ENCODE data around the gene TSPYL1.

GRCh38 chr6:116238083-116238482 lies 41.6 kb downstream of the TSPYL1 start:
- TF ChIP-seq CBX3 (IDR thresholded peaks at IDR 0.05; ENCODE audit: borderline replicate concordance, low read depth): no peak
- no peak for TF ChIP-seq CTCF (IDR thresholded peaks at IDR 0.05 in 2 of 3, conservative IDR thresholded peaks at IDR 0.05 in 1 of 3; ENCODE audit: control insufficient read depth in 2 of 3, extremely low read depth in 1 of 3, insufficient read depth in 1 of 3, low read depth in 3 of 3, low read length in 3 of 3)
- TF ChIP-seq, protein P1, sequence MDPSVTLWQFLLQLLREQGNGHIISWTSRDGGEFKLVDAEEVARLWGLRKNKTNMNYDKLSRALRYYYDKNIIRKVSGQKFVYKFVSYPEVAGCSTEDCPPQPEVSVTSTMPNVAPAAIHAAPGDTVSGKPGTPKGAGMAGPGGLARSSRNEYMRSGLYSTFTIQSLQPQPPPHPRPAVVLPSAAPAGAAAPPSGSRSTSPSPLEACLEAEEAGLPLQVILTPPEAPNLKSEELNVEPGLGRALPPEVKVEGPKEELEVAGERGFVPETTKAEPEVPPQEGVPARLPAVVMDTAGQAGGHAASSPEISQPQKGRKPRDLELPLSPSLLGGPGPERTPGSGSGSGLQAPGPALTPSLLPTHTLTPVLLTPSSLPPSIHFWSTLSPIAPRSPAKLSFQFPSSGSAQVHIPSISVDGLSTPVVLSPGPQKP (IDR thresholded peaks at IDR 0.05; ENCODE audit: low read depth, low read length): no peak
- no peak for TF ChIP-seq POLR2AphosphoS5 (IDR thresholded peaks at IDR 0.05; ENCODE audit: low read length)
- TF ChIP-seq POLR2A (IDR thresholded peaks at IDR 0.05; ENCODE audit: low read depth, low read length): no peak
- TF ChIP-seq MXI1 (IDR thresholded peaks at IDR 0.05; ENCODE audit: low read depth, low read length): no peak
- no peak for TF ChIP-seq SREBF2 (IDR thresholded peaks at IDR 0.05; ENCODE audit: low read length)
- TF ChIP-seq RBBP5 (conservative IDR thresholded peaks at IDR 0.05): no peak
- TF ChIP-seq ESRRA (IDR thresholded peaks at IDR 0.05; ENCODE audit: low read length): no peak
- no peak for TF ChIP-seq TAF1 (IDR thresholded peaks at IDR 0.05; ENCODE audit: borderline replicate concordance, low read depth, low read length)
- TF ChIP-seq SMC3 (IDR thresholded peaks at IDR 0.05; ENCODE audit: borderline replicate concordance, low read length): no peak
- no peak for TF ChIP-seq SP1 (IDR thresholded peaks at IDR 0.05; ENCODE audit: low read depth, low read length)
- TF ChIP-seq NFIC (IDR thresholded peaks at IDR 0.05; ENCODE audit: low read depth, low read length): no peak
- no peak for TF ChIP-seq MYC (IDR thresholded peaks at IDR 0.05; ENCODE audit: insufficient read depth, insufficient read length, insufficient replicate concordance, low read length, severe bottlenecking)
